T-cell (primary cell): ENCODE results near the gene TCL1A. TPM values are rescaled to one million over a fixed set of nuclear protein-coding genes. Genes with fewer than 3 reads are reported as not detected.
"Not testable (repeated sequence)": the region's sequence is repeated elsewhere in the genome, so short reads cannot be mapped to it uniquely, and the experiment has no call there.

Experiments
- ATAC-seq, 4 experiments: fragments of 200-7000 bp in 3 of 4; fragments of 150-1000 bp in 1 of 4; cut with Tn5 transposase; replicated peaks in 1 of 4; 1 replicate in 3 of 4; 2 replicates in 1 of 4; pipeline ENCODE4 v1.10.0; 2021; ENCODE audit warnings: moderate library complexity in 3 of 4, mild to moderate bottlenecking in 2 of 4, moderate number of reproducible peaks in 1 of 4
- CTCF ChIA-PET, 2 donors: fragments of 300-600 bp; sonication (Branson Sonifier 250); formaldehyde crosslinking; loops; one replicate each; lab custom pipeline; 2022; ENCODE audit warnings: antibody characterized with exemption in 2 of 2; lab: Charles Lee
- POLR2A ChIA-PET, 2 donors: fragments of 300-600 bp; sonication (Branson Sonifier 250); formaldehyde crosslinking; loops; one replicate each; lab custom pipeline; 2022; ENCODE audit warnings: antibody characterized with exemption in 2 of 2; lab: Charles Lee
- DNase-seq, 35 experiments: peaks; one replicate each; pipeline versions ENCODE4 v3.0.0 to v3.0.0-alpha.2; 2013 to 2023
- H3K27ac ChIP-seq: one replicate; pipeline ENCODE4 v1.5.1; 2013; ENCODE audit warnings: low read length
- H3K27me3 ChIP-seq, 2 experiments: replicated peaks in 1 of 2; 1 replicate in 1 of 2; 2 replicates in 1 of 2; pipeline versions ENCODE4 v1.6.1 to v1.7.0; 2013; ENCODE audit warnings: low read length in 1 of 2, mixed read lengths in 1 of 2; ENCODE audit not compliant: control insufficient read depth in 2 of 2, insufficient read depth in 2 of 2; ENCODE audit errors: extremely low read depth in 1 of 2
- H3K36me3 ChIP-seq, 2 donors: 1 replicate in 1 of 2; 2 replicates in 1 of 2; pipeline versions ENCODE4 v1.6.1 to v1.7.0; 2013; ENCODE audit warnings: low read length in 1 of 2; ENCODE audit not compliant: control insufficient read depth in 2 of 2, insufficient read depth in 1 of 2; ENCODE audit errors: extremely low read depth in 1 of 2
- H3K4me1 ChIP-seq, 2 experiments: 1 replicate in 1 of 2; 2 replicates in 1 of 2; pipeline versions ENCODE4 v1.6.1 to v1.7.0; 2013; ENCODE audit warnings: low read length in 2 of 2, mixed read lengths in 1 of 2; ENCODE audit not compliant: insufficient read depth in 2 of 2, control insufficient read depth in 1 of 2; ENCODE audit errors: extremely low read depth in 1 of 2
- H3K4me3 ChIP-seq, 2 donors: 1 replicate in 1 of 2; 2 replicates in 1 of 2; pipeline versions ENCODE4 v1.5.1 to v1.7.0; 2013; ENCODE audit warnings: mild to moderate bottlenecking in 2 of 2, low read length in 1 of 2, moderate library complexity in 1 of 2; ENCODE audit not compliant: control insufficient read depth in 1 of 2; ENCODE audit errors: extremely low read depth in 1 of 2
- H3K9me3 ChIP-seq: 2 replicates; pipeline ENCODE4 v1.7.0; 2013
- H3K27ac Mint-ChIP-seq, 2 donors: one replicate each; pipeline ENCODE4 v1.8.0; 2020 to 2021; ENCODE audit warnings: mild to moderate bottlenecking in 2 of 2, mixed read lengths in 2 of 2
- H3K27me3 Mint-ChIP-seq, 2 donors: one replicate each; pipeline ENCODE4 v1.8.0; 2021 to 2022; ENCODE audit warnings: mixed read lengths in 2 of 2
- H3K36me3 Mint-ChIP-seq: one replicate; pipeline ENCODE4 v1.8.0; 2021; ENCODE audit warnings: mixed read lengths
- H3K4me1 Mint-ChIP-seq, 3 donors: one replicate each; pipeline ENCODE4 v1.8.0; 2020 to 2022; ENCODE audit warnings: mixed read lengths in 3 of 3, mild to moderate bottlenecking in 1 of 3
- H3K4me3 Mint-ChIP-seq, 3 donors: one replicate each; pipeline ENCODE4 v1.8.0; 2020 to 2022; ENCODE audit warnings: mild to moderate bottlenecking in 3 of 3, mixed read lengths in 3 of 3, moderate library complexity in 3 of 3
- H3K9me3 Mint-ChIP-seq, 3 donors: one replicate each; pipeline ENCODE4 v1.8.0; 2020 to 2022; ENCODE audit warnings: mixed read lengths in 3 of 3
- WGBS: methylation state at CpG from one replicate; pipeline ENCODE4 v1.1.5; 2013; ENCODE audit warnings: missing lambda C conversion rate; ENCODE audit not compliant: insufficient coverage; 5-methylcytosine and 5-hydroxymethylcytosine counted together
- total RNA-seq, 35 experiments: library from RNA in 6 of 35; stranded (reverse) in 6 of 35; fragments of 120-200 nt in 1 of 35; gene quantifications; one replicate each; pipeline versions ENCODE4 v1.2.1 to v1.2.4 and lab custom pipeline; 2013 to 2026

The TCL1A gene
- total RNA-seq, 5 donors from 2014 or later (not counting 1 experiment from before 2014, with no cell fraction given), result 1.4 to 22.5 (median 2.6) TPM

- peaks cover 0 to 3% (median 0%) of the 10 kb centered on the region in 3 donors for H3K9me3 Mint-ChIP-seq
- H3K36me3 ChIP-seq, result no peaks in the 10 kb centered on the region
- H3K4me3 ChIP-seq, result no peak overlapping the region
- peaks cover 49 to 54% of the 10 kb centered on the region in 2 donors for H3K27me3 Mint-ChIP-seq
- no peak overlapping the region for H3K27ac ChIP-seq
- POLR2A ChIA-PET, result no interaction called here
- H3K27me3 ChIP-seq, result peaks cover 0 to 11% of the 10 kb centered on the region in 2 experiments
- H3K4me1 Mint-ChIP-seq, result peaks cover 0 to 4% (median 0%) of the 10 kb centered on the region in 3 donors
- no peak for DNase-seq
- no peak overlapping the region for H3K4me3 Mint-ChIP-seq
- no peaks in the 10 kb centered on the region for H3K4me1 ChIP-seq
- WGBS, result 20% methylated on average over 1 of the region's 5 CpGs
- ATAC-seq, result no peak
- no peaks in the 10 kb centered on the region for H3K36me3 Mint-ChIP-seq
- H3K27ac Mint-ChIP-seq, result no peak overlapping the region
- no peaks in the 10 kb centered on the region for H3K9me3 ChIP-seq
- CTCF ChIA-PET, result no interaction called here
Measured at GRCh38 chr14:95730126-95730525, 16.2 kb upstream of the TCL1A start.

GRCh38 chr14:95729402-95730028, 15.6 kb upstream of the TCL1A start:
- WGBS, result 71% methylated on average over 4 of the region's 8 CpGs
- peaks cover 52 to 54% of the 10 kb centered on the region in 2 donors for H3K27me3 Mint-ChIP-seq
- H3K27ac ChIP-seq, result not testable (repeated sequence)

GRCh38 chr14:95727056-95727700, 13.3 kb upstream of the TCL1A start:
- no peaks in the 10 kb centered on the region for H3K36me3 ChIP-seq
- no peak overlapping the region for H3K4me3 ChIP-seq
- no peaks in the 10 kb centered on the region for H3K4me1 ChIP-seq
- WGBS, result 93% methylated on average over 2 of the region's 6 CpGs
- CTCF ChIA-PET, result no interaction called here
- no peak overlapping the region for H3K27ac Mint-ChIP-seq
- no peaks in the 10 kb centered on the region for H3K36me3 Mint-ChIP-seq
- no peak overlapping the region for H3K27ac ChIP-seq
- H3K27me3 Mint-ChIP-seq, result peaks cover 49 to 55% of the 10 kb centered on the region in 2 donors
- H3K4me3 Mint-ChIP-seq, result no peak overlapping the region
- no peak for ATAC-seq
- H3K9me3 Mint-ChIP-seq, result peaks cover 11 to 14% (median 12%) of the 10 kb centered on the region in 3 donors
- H3K9me3 ChIP-seq, result no peaks in the 10 kb centered on the region
- POLR2A ChIA-PET, result no interaction called here
- no peak for DNase-seq
- peaks cover 0 to 15% of the 10 kb centered on the region in 2 experiments for H3K27me3 ChIP-seq
- peaks cover 0 to 4% (median 0%) of the 10 kb centered on the region in 3 donors for H3K4me1 Mint-ChIP-seq

More at GRCh38 chr14:95729402-95730028, 15.6 kb upstream of the TCL1A start:
- H3K36me3 ChIP-seq, H3K4me1 Mint-ChIP-seq, ATAC-seq, H3K4me3 Mint-ChIP-seq, H3K4me3 ChIP-seq, H3K36me3 Mint-ChIP-seq, POLR2A ChIA-PET, DNase-seq, H3K9me3 Mint-ChIP-seq, H3K27ac Mint-ChIP-seq, CTCF ChIA-PET, H3K9me3 ChIP-seq, H3K4me1 ChIP-seq: not testable (repeated sequence)
- peaks cover 0 to 11% of the 10 kb centered on the region in 2 experiments for H3K27me3 ChIP-seq

- Histone ChIP-seq H3K36me3 (no peaks in the 10 kb centered on the region), H3K27me3 (peaks cover 0 to 15% of the 10 kb centered on the region in 2 experiments), H3K4me1 (no peaks in the 10 kb centered on the region), H3K27ac (no peak overlapping the region), H3K4me3 (no peak overlapping the region), H3K9me3 (no peaks in the 10 kb centered on the region)
- POLR2A ChIA-PET, result no interaction called here
- Mint-ChIP-seq H3K27ac (peak overlapping the region in 1 of 2 donors; percentile 32), H3K9me3 (peaks cover 11 to 17% (median 12%) of the 10 kb centered on the region in 3 donors), H3K36me3 (no peaks in the 10 kb centered on the region), H3K4me3 (no peak overlapping the region), H3K27me3 (peaks cover 49 to 53% of the 10 kb centered on the region in 2 donors), H3K4me1 (peaks cover 0 to 4% (median 0%) of the 10 kb centered on the region in 3 donors)
- DNase-seq, result peak in 1 of 35 experiments; percentile 10
- 70% methylated on average over 2 of the region's 5 CpGs for WGBS
- no peak for ATAC-seq
- CTCF ChIA-PET, result no interaction called here
Measured at GRCh38 chr14:95725685-95726336, 11.9 kb upstream of the TCL1A start.

- H3K4me1 Mint-ChIP-seq, result no peaks in the 10 kb centered on the region
- H3K4me3 ChIP-seq, result no peak overlapping the region
- H3K27ac ChIP-seq, result no peak overlapping the region
- no peaks in the 10 kb centered on the region for H3K36me3 Mint-ChIP-seq
- DNase-seq (no peak), ATAC-seq (no peak)
- H3K9me3 ChIP-seq, result no peaks in the 10 kb centered on the region
- peaks cover 26 to 29% of the 10 kb centered on the region in 2 donors for H3K27me3 Mint-ChIP-seq
- H3K27ac Mint-ChIP-seq, result no peak overlapping the region
- H3K9me3 Mint-ChIP-seq, result peaks cover 11 to 17% (median 12%) of the 10 kb centered on the region in 3 donors
- no peak overlapping the region for H3K4me3 Mint-ChIP-seq
- H3K36me3 ChIP-seq, result no peaks in the 10 kb centered on the region
- peaks cover 0 to 15% of the 10 kb centered on the region in 2 experiments for H3K27me3 ChIP-seq
- no CpG with 5 or more reads among the region's 1 CpG for WGBS
- no peaks in the 10 kb centered on the region for H3K4me1 ChIP-seq
- CTCF ChIA-PET, result no interaction called here
- POLR2A ChIA-PET, result interaction anchor here in 1 of 2 donors (0.6 kb wide), 1 partner anchor 30 kb away, joined by 3 read pairs; no protein-coding TSS in a partner anchor
Measured at GRCh38 chr14:95722525-95723190, 8.7 kb upstream of the TCL1A start.

- no peak for DNase-seq
- Mint-ChIP-seq H3K36me3 (no peaks in the 10 kb centered on the region), H3K4me1 (no peaks in the 10 kb centered on the region), H3K27ac (no peak overlapping the region), H3K9me3 (no peaks in the 10 kb centered on the region), H3K27me3 (peaks cover 35 to 39% of the 10 kb centered on the region in 2 donors), H3K4me3 (peak overlapping the region in 1 of 3 donors; percentile 53)
- POLR2A ChIA-PET, result interaction anchor here in 1 of 2 donors (0.6 kb wide), 1 partner anchor 22 kb away, joined by 3 read pairs; no protein-coding TSS in a partner anchor
- Histone ChIP-seq H3K4me1 (no peaks in the 10 kb centered on the region), H3K4me3 (no peak overlapping the region), H3K36me3 (no peaks in the 10 kb centered on the region), H3K27ac (no peak overlapping the region), H3K27me3 (peaks cover 0 to 29% of the 10 kb centered on the region in 2 experiments), H3K9me3 (no peaks in the 10 kb centered on the region)
- CTCF ChIA-PET, result no interaction called here
- WGBS, result 84% methylated on average over 9 of the region's 9 CpGs
- ATAC-seq, result no peak
Measured at GRCh38 chr14:95712398-95712797, 1.5 kb downstream of the TCL1A start.
